Measurements from ENCODE around the gene CEMIP2. TPM values are rescaled to one million over a fixed set of nuclear protein-coding genes. Genes with fewer than 3 reads are reported as not detected.

CEMIP2 gene
- total and polyA plus RNA-seq, 7 experiments from 2014 or later, result 17.6 to 183 (median 87.7) TPM

GRCh38 chr9:71637926-71638325 lies 130.4 kb downstream of the CEMIP2 start:
- Histone ChIP-seq H3K4me1 (ENCODE audit: control insufficient read depth in 2 of 2, insufficient read depth in 2 of 2, low read length in 2 of 2) (peaks cover 0 to 13% of the 10 kb centered on the region in 2 donors), H3K9me3 (ENCODE audit: control insufficient read depth in 2 of 3, low read length in 3 of 3) (no peaks in the 10 kb centered on the region), H3K4me3 (ENCODE audit: low read length) (no peak overlapping the region), H3K27ac (ENCODE audit: low read depth, low read length) (no peak overlapping the region), H3K36me3 (ENCODE audit: control insufficient read depth in 2 of 3, insufficient read depth in 3 of 3, low read length in 3 of 3) (no peaks in the 10 kb centered on the region), H3K27me3 (ENCODE audit: control insufficient read depth in 2 of 2, insufficient read depth in 2 of 2, low read length in 2 of 2) (no peaks in the 10 kb centered on the region)
- DNase-seq (no peak), ATAC-seq (no peak)
- peak overlapping the region in 1 of 9 donors; percentile 77 for H3K27ac Mint-ChIP-seq
- peaks cover 0 to 7% (median 0%) of the 10 kb centered on the region in 5 donors for H3K36me3 Mint-ChIP-seq
- peaks cover 0 to 1% (median 0%) of the 10 kb centered on the region in 11 donors for H3K9me3 Mint-ChIP-seq
- H3K27me3 Mint-ChIP-seq, result no peaks in the 10 kb centered on the region
- H3K4me3 Mint-ChIP-seq, result no peak overlapping the region
- POLR2A ChIA-PET, result no interaction called here
- CTCF ChIA-PET, result interaction anchor here (0.5 to 0.7 kb wide), 2 partner anchors 80 to 85 kb away, joined by 3 to 4 read pairs; no protein-coding TSS in a partner anchor
- peaks cover 0 to 33% (median 13%) of the 10 kb centered on the region in 7 donors for H3K4me1 Mint-ChIP-seq
- intact Hi-C loops (cut with micrococcal nuclease), result loop anchor here in 1 of 2 donors (5.0 kb wide), 1 partner anchor 49 kb away; no protein-coding TSS in a partner anchor

DNA sequence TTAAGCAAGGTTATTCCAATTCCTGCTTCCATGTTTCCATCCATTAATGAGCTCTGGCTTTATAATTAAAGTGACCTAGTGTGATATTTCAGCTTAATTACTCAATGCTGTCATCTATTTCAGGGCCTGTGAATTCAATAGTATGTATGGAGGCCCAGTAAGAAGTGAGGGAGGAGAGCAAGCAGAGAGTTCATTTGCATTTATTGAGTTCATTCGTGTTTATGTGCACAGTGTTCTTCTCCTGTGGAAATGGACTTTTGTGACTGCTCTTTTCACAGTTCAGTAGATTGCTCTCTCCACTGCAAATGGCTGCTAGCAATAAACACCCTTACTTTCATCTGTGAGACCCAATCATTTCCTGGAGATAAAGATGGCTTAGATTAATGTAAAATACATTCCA lies 130.9 kb downstream of the CEMIP2 start:
- Histone ChIP-seq H3K4me3 (ENCODE audit: low read length) (no peak overlapping the region), H3K36me3 (ENCODE audit: control insufficient read depth in 2 of 3, insufficient read depth in 3 of 3, low read length in 3 of 3) (no peaks in the 10 kb centered on the region), H3K4me1 (ENCODE audit: control insufficient read depth in 2 of 2, insufficient read depth in 2 of 2, low read length in 2 of 2) (peaks cover 0 to 13% of the 10 kb centered on the region in 2 donors), H3K27me3 (ENCODE audit: control insufficient read depth in 2 of 2, insufficient read depth in 2 of 2, low read length in 2 of 2) (no peaks in the 10 kb centered on the region), H3K27ac (ENCODE audit: low read depth, low read length) (no peak overlapping the region), H3K9me3 (ENCODE audit: control insufficient read depth in 2 of 3, low read length in 3 of 3) (no peaks in the 10 kb centered on the region)
- ChIA-PET CTCF (interaction anchor here (0.7 kb wide), 3 partner anchors 10 to 86 kb away, joined by 3 to 5 read pairs (median 5); no protein-coding TSS in a partner anchor), POLR2A (no interaction called here)
- Mint-ChIP-seq H3K9me3 (peaks cover 0 to 4% (median 0%) of the 10 kb centered on the region in 11 donors), H3K27me3 (no peaks in the 10 kb centered on the region), H3K4me1 (peaks cover 0 to 33% (median 13%) of the 10 kb centered on the region in 7 donors), H3K36me3 (peaks cover 0 to 7% (median 0%) of the 10 kb centered on the region in 5 donors), H3K4me3 (peak overlapping the region in 1 of 10 donors; percentile 10), H3K27ac (no peak overlapping the region)
- no peak for ATAC-seq
- intact Hi-C loops (cut with micrococcal nuclease), result loop anchor here in 1 of 2 donors (5.0 kb wide), 1 partner anchor 50 kb away; no protein-coding TSS in a partner anchor
- DNase-seq, result no peak

DNA sequence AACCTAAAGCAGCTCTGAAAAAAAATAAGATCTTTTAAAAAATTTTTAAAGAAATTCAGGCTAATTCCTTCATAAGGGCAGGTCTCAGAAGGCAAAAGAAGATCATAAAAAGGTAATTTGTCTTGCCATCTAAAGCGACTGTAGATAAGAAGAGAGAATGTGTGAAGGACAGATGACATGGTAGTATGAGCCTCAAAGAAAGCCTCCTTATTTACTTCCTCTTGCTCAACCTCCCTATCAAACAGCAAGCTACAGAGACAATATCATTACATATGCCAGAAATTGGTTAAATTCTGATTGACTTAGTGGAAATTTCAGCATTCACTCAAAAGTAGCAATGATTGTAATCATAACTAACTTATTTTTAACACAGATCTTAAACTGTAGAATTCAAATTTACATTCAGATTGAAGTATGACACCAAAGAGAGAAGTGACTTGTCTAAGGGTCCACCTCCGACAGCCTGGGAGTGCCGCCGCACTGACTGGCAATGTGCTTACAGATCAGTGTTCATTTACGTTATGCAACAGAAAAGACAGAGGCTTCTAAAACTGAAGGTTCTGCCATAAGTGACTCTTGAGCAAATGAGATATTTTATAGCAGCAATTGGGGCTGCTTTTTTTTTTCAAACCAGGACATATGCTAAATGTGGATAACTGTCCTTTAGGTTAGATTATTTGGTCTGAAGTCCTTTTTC lies 132.0 kb downstream of the CEMIP2 start:
- ATAC-seq (no peak), DNase-seq (no peak)
- no peaks in the 10 kb centered on the region for H3K9me3 ChIP-seq (ENCODE audit: control insufficient read depth in 2 of 3, low read length in 3 of 3)
- H3K27me3 Mint-ChIP-seq, result no peaks in the 10 kb centered on the region
- H3K36me3 ChIP-seq (ENCODE audit: control insufficient read depth in 2 of 3, insufficient read depth in 3 of 3, low read length in 3 of 3), result no peaks in the 10 kb centered on the region
- no peaks in the 10 kb centered on the region for H3K27me3 ChIP-seq (ENCODE audit: control insufficient read depth in 2 of 2, insufficient read depth in 2 of 2, low read length in 2 of 2)
- peaks cover 0 to 13% of the 10 kb centered on the region in 2 donors for H3K4me1 ChIP-seq (ENCODE audit: control insufficient read depth in 2 of 2, insufficient read depth in 2 of 2, low read length in 2 of 2)
- no peak overlapping the region for H3K27ac ChIP-seq (ENCODE audit: low read depth, low read length)
- H3K4me3 ChIP-seq (ENCODE audit: low read length), result no peak overlapping the region
- no peak overlapping the region for H3K4me3 Mint-ChIP-seq
- ChIA-PET CTCF (interaction anchor here (0.6 kb wide), 1 partner anchor 25 kb away, joined by 3 read pairs; no protein-coding TSS in a partner anchor), POLR2A (no interaction called here)
- intact Hi-C loops (cut with micrococcal nuclease), result loop anchor here in 1 of 2 donors (5.0 kb wide), 1 partner anchor 51 kb away; no protein-coding TSS in a partner anchor
- peaks cover 0 to 7% (median 0%) of the 10 kb centered on the region in 5 donors for H3K36me3 Mint-ChIP-seq
- H3K9me3 Mint-ChIP-seq, result peaks cover 0 to 5% (median 0%) of the 10 kb centered on the region in 11 donors
- peaks cover 0 to 34% (median 13%) of the 10 kb centered on the region in 7 donors for H3K4me1 Mint-ChIP-seq
- H3K27ac Mint-ChIP-seq, result no peak overlapping the region

DNA sequence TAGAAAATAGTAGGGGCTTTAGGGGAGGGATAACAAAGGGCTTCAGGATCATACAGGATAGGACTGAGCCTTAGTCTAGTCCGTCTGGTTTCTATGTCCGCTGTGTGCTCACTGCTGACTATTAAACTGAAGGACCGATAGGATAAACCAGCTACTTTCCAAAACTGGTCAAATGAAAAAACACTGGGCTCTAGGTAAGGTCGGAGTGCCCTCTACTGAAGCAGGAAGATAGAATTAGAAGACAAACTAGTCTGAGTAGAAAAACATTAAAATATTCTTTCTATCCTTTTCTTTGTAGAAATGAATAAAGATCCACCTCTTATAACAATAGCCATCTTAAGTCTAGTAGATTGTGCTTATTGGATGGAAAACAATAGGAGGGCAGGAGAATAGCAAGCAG lies 133.6 kb downstream of the CEMIP2 start:
- Histone ChIP-seq H3K9me3 (ENCODE audit: control insufficient read depth in 2 of 3, low read length in 3 of 3) (no peaks in the 10 kb centered on the region), H3K4me3 (ENCODE audit: low read length) (no peak overlapping the region), H3K36me3 (ENCODE audit: control insufficient read depth in 2 of 3, insufficient read depth in 3 of 3, low read length in 3 of 3) (no peaks in the 10 kb centered on the region), H3K4me1 (ENCODE audit: control insufficient read depth in 2 of 2, insufficient read depth in 2 of 2, low read length in 2 of 2) (peaks cover 0 to 13% of the 10 kb centered on the region in 2 donors), H3K27me3 (ENCODE audit: control insufficient read depth in 2 of 2, insufficient read depth in 2 of 2, low read length in 2 of 2) (no peaks in the 10 kb centered on the region), H3K27ac (ENCODE audit: low read depth, low read length) (no peak overlapping the region)
- no peak for ATAC-seq
- Mint-ChIP-seq H3K27me3 (no peaks in the 10 kb centered on the region), H3K9me3 (peaks cover 0 to 5% (median 0%) of the 10 kb centered on the region in 11 donors), H3K27ac (no peak overlapping the region), H3K4me1 (peaks cover 0 to 39% (median 12%) of the 10 kb centered on the region in 7 donors), H3K4me3 (no peak overlapping the region), H3K36me3 (peaks cover 0 to 7% (median 0%) of the 10 kb centered on the region in 5 donors)
- intact Hi-C loops (cut with micrococcal nuclease), result loop anchor here in 1 of 2 donors (5.0 kb wide), 1 partner anchor 53 kb away; no protein-coding TSS in a partner anchor
- no peak for DNase-seq
- ChIA-PET CTCF (no interaction called here), POLR2A (no interaction called here)

Other genes with a start within 250 kb of the CEMIP2 start
- gene ABHD17B, start 142.7 kb upstream of the CEMIP2 start, total RNA-seq, result 10 to 100 TPM in 4 of 5 experiments, 1 to 10 TPM in 1; 9.9 to 24.5 (median 18.7) TPM
- gene ABHD17B, start 142.7 kb upstream of the CEMIP2 start, polyA plus RNA-seq, result 10 to 100 TPM; 23.6 to 26.1 TPM
- gene C9orf85, start 143.1 kb upstream of the CEMIP2 start, total RNA-seq, result 10 to 100 TPM in 1 of 5 experiments, 1 to 10 TPM in 4; 4.8 to 10.3 (median 8.6) TPM
- 10 to 100 TPM; 11.6 to 13.9 TPM for gene C9orf85, start 143.1 kb upstream of the CEMIP2 start, polyA plus RNA-seq